ENCODE data around the gene SCAMP4. TPM values are rescaled to one million over a fixed set of nuclear protein-coding genes. Genes with fewer than 3 reads are reported as not detected.

The SCAMP4 gene
- total and polyA plus RNA-seq, 5 donors from 2014 or later = 8.2 to 20.8 (median 11.4) TPM

DNA sequence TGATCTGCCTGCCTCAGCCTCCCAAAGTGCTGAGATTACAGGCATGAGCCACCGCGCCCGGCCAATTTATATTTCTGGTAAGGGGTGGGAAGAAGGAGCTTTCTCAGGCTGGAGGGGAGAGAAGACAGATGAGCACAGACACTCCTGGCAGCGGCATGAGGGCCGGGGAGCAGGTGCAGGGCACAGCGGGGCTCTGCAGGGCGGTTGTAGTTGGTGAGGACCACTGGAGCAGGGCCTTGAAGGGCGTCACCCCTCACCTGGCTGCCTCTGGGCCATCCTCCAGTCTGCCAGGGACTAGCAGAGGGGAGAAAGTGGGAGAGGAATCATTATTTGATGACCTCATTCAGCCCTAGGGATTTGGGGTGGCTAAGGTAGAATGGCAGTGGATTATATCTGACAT, 27.2 kb downstream of the SCAMP4 start:
- ATAC-seq (ENCODE audit: low read depth in 2 of 2) (no peak), DNase-seq (no peak)
- H3K4me1 ChIP-seq (ENCODE audit: control insufficient read depth, insufficient read depth, low read length, poor library complexity, severe bottlenecking) = peaks cover 16% of the 10 kb centered on the region
- peaks cover 5% of the 10 kb centered on the region for H3K27me3 Mint-ChIP-seq
- no peak overlapping the region for H3K27ac ChIP-seq (ENCODE audit: insufficient read depth, low read length, poor library complexity, severe bottlenecking)
- H3K9me3 Mint-ChIP-seq = peaks cover 0 to 4% (median 1%) of the 10 kb centered on the region in 7 donors
- H3K27me3 ChIP-seq (ENCODE audit: control insufficient read depth, insufficient read depth, low read length) = no peaks in the 10 kb centered on the region
- H3K27ac Mint-ChIP-seq = peak overlapping the region in 1 of 3 donors; percentile 46
- no peak overlapping the region for H3K4me3 ChIP-seq (ENCODE audit: low read depth, low read length)
- no peaks in the 10 kb centered on the region for H3K36me3 ChIP-seq (ENCODE audit: control insufficient read depth, insufficient read depth, low read length)
- peaks cover 0 to 4% of the 10 kb centered on the region in 2 experiments for H3K9me3 ChIP-seq (ENCODE audit: control insufficient read depth in 2 of 2, low read length in 2 of 2)
- peaks cover 7 to 28% (median 15%) of the 10 kb centered on the region in 4 donors for H3K4me1 Mint-ChIP-seq
- H3K4me3 Mint-ChIP-seq = peak overlapping the region in 1 of 4 donors; percentile 80
- H3K36me3 Mint-ChIP-seq = no peaks in the 10 kb centered on the region

GRCh38 chr19:1933244-1933643, 28.0 kb downstream of the SCAMP4 start:
- H3K4me1 Mint-ChIP-seq = peaks cover 0 to 20% (median 8%) of the 10 kb centered on the region in 4 donors
- no peaks in the 10 kb centered on the region for H3K36me3 Mint-ChIP-seq
- no peak overlapping the region for H3K27ac ChIP-seq (ENCODE audit: insufficient read depth, low read length, poor library complexity, severe bottlenecking)
- no peak overlapping the region for H3K27ac Mint-ChIP-seq
- no peaks in the 10 kb centered on the region for H3K36me3 ChIP-seq (ENCODE audit: control insufficient read depth, insufficient read depth, low read length)
- peaks cover 5% of the 10 kb centered on the region for H3K27me3 Mint-ChIP-seq
- DNase-seq (no peak), ATAC-seq (ENCODE audit: low read depth in 2 of 2) (no peak)
- peaks cover 0 to 4% (median 1%) of the 10 kb centered on the region in 7 donors for H3K9me3 Mint-ChIP-seq
- H3K4me1 ChIP-seq (ENCODE audit: control insufficient read depth, insufficient read depth, low read length, poor library complexity, severe bottlenecking) = peaks cover 12% of the 10 kb centered on the region
- H3K4me3 ChIP-seq (ENCODE audit: low read depth, low read length) = no peak overlapping the region
- no peaks in the 10 kb centered on the region for H3K27me3 ChIP-seq (ENCODE audit: control insufficient read depth, insufficient read depth, low read length)
- H3K9me3 ChIP-seq (ENCODE audit: control insufficient read depth in 2 of 2, low read length in 2 of 2) = peaks cover 0 to 4% of the 10 kb centered on the region in 2 experiments
- H3K4me3 Mint-ChIP-seq = no peak overlapping the region

GRCh38 chr19:1933942-1934341, 28.7 kb downstream of the SCAMP4 start:
- Histone ChIP-seq H3K4me3 (ENCODE audit: low read depth, low read length) (no peak overlapping the region), H3K9me3 (ENCODE audit: control insufficient read depth in 2 of 2, low read length in 2 of 2) (peaks cover 0 to 4% of the 10 kb centered on the region in 2 experiments), H3K27me3 (ENCODE audit: control insufficient read depth, insufficient read depth, low read length) (no peaks in the 10 kb centered on the region), H3K27ac (ENCODE audit: insufficient read depth, low read length, poor library complexity, severe bottlenecking) (no peak overlapping the region), H3K36me3 (ENCODE audit: control insufficient read depth, insufficient read depth, low read length) (no peaks in the 10 kb centered on the region), H3K4me1 (ENCODE audit: control insufficient read depth, insufficient read depth, low read length, poor library complexity, severe bottlenecking) (peaks cover 12% of the 10 kb centered on the region)
- DNase-seq (no peak), ATAC-seq (ENCODE audit: low read depth in 2 of 2) (no peak)
- Mint-ChIP-seq H3K36me3 (no peaks in the 10 kb centered on the region), H3K9me3 (peaks cover 0 to 4% (median 1%) of the 10 kb centered on the region in 7 donors), H3K27ac (peak overlapping the region in 2 of 3 donors; percentile 31 to 35), H3K27me3 (peaks cover 5% of the 10 kb centered on the region), H3K4me3 (peak overlapping the region in 1 of 4 donors; percentile 44), H3K4me1 (peaks cover 0 to 16% (median 8%) of the 10 kb centered on the region in 4 donors)

- ATAC-seq (ENCODE audit: low read depth in 2 of 2) (peak; percentile 23), DNase-seq (peak in 1 of 3 donors; percentile 60)
- H3K27me3 Mint-ChIP-seq = peaks cover 12% of the 10 kb centered on the region
- Histone ChIP-seq H3K27ac (ENCODE audit: insufficient read depth, low read length, poor library complexity, severe bottlenecking) (no peak overlapping the region), H3K27me3 (ENCODE audit: control insufficient read depth, insufficient read depth, low read length) (no peaks in the 10 kb centered on the region), H3K9me3 (ENCODE audit: control insufficient read depth in 2 of 2, low read length in 2 of 2) (peaks cover 0 to 4% of the 10 kb centered on the region in 2 experiments), H3K36me3 (ENCODE audit: control insufficient read depth, insufficient read depth, low read length) (no peaks in the 10 kb centered on the region), H3K4me3 (ENCODE audit: low read depth, low read length) (no peak overlapping the region), H3K4me1 (ENCODE audit: control insufficient read depth, insufficient read depth, low read length, poor library complexity, severe bottlenecking) (peaks cover 7% of the 10 kb centered on the region)
- peak overlapping the region in 2 of 3 donors; percentile 23 to 56 for H3K27ac Mint-ChIP-seq
- peaks cover 0 to 4% (median 1%) of the 10 kb centered on the region in 7 donors for H3K9me3 Mint-ChIP-seq
- H3K36me3 Mint-ChIP-seq = no peaks in the 10 kb centered on the region
- H3K4me3 Mint-ChIP-seq = peak overlapping the region in 1 of 4 donors; percentile 54
- peaks cover 6 to 16% (median 12%) of the 10 kb centered on the region in 4 donors for H3K4me1 Mint-ChIP-seq
These were observed 30.4 kb downstream of the SCAMP4 start for GRCh38 chr19:1935484-1936208.

GRCh38 chr19:1936430-1936829, 31.2 kb downstream of the SCAMP4 start:
- H3K36me3 Mint-ChIP-seq = no peaks in the 10 kb centered on the region
- no peak overlapping the region for H3K27ac ChIP-seq (ENCODE audit: insufficient read depth, low read length, poor library complexity, severe bottlenecking)
- no peaks in the 10 kb centered on the region for H3K27me3 ChIP-seq (ENCODE audit: control insufficient read depth, insufficient read depth, low read length)
- H3K27me3 Mint-ChIP-seq = peaks cover 12% of the 10 kb centered on the region
- H3K4me1 ChIP-seq (ENCODE audit: control insufficient read depth, insufficient read depth, low read length, poor library complexity, severe bottlenecking) = peaks cover 7% of the 10 kb centered on the region
- DNase-seq (no peak), ATAC-seq (ENCODE audit: low read depth in 2 of 2) (no peak)
- H3K4me3 ChIP-seq (ENCODE audit: low read depth, low read length) = no peak overlapping the region
- H3K9me3 Mint-ChIP-seq = peaks cover 0 to 4% (median 1%) of the 10 kb centered on the region in 7 donors
- peaks cover 6 to 16% (median 12%) of the 10 kb centered on the region in 4 donors for H3K4me1 Mint-ChIP-seq
- H3K36me3 ChIP-seq (ENCODE audit: control insufficient read depth, insufficient read depth, low read length) = no peaks in the 10 kb centered on the region
- H3K4me3 Mint-ChIP-seq = peak overlapping the region in 2 of 4 donors; percentile 63 to 73
- peak overlapping the region; percentile 34 to 96 (median 84) for H3K27ac Mint-ChIP-seq
- peaks cover 0 to 3% of the 10 kb centered on the region in 2 experiments for H3K9me3 ChIP-seq (ENCODE audit: control insufficient read depth in 2 of 2, low read length in 2 of 2)

DNA sequence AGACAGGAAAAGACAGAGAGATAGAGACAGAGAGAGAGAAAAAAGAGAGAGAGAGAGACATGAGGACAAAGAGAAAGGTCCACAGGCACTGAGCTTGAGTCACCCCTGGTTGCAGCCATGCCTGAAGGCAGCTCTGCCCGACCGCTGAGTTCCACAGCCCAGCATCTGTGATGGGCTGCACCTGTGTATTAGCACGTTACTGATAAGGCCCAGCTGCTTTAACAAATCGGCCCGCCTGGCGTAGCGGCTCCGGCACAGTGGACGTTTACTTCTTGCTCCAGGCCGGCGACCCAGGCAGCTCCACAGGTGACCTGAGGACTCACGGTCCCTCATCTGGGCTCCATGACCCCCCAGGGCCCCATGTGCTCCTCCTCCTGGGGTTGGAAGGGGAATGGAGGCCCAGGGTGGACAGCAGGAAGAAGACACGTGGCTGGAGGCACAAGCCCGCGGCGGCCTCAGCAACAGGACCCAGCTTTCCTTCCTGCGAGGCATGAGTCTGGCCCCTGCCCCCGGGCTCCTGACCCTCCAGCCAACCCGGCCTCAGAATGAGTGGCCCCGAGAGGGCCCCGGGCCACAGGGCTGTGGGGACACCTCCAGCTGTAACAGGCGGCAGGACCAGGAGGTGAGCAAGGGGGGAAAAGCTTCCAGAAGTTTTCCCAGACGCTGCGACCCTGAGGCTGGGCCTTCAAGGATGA, 31.9 kb downstream of the SCAMP4 start:
- no peak overlapping the region for H3K27ac ChIP-seq (ENCODE audit: insufficient read depth, low read length, poor library complexity, severe bottlenecking)
- H3K27me3 Mint-ChIP-seq = peaks cover 12% of the 10 kb centered on the region
- H3K4me3 ChIP-seq (ENCODE audit: low read depth, low read length) = no peak overlapping the region
- peak overlapping the region; percentile 34 to 96 (median 84) for H3K27ac Mint-ChIP-seq
- no peak for ATAC-seq (ENCODE audit: low read depth in 2 of 2)
- no peaks in the 10 kb centered on the region for H3K36me3 Mint-ChIP-seq
- DNase-seq = no peak
- peaks cover 0 to 4% (median 1%) of the 10 kb centered on the region in 7 donors for H3K9me3 Mint-ChIP-seq
- H3K36me3 ChIP-seq (ENCODE audit: control insufficient read depth, insufficient read depth, low read length) = no peaks in the 10 kb centered on the region
- peaks cover 6 to 16% (median 12%) of the 10 kb centered on the region in 4 donors for H3K4me1 Mint-ChIP-seq
- H3K4me3 Mint-ChIP-seq = peak overlapping the region in 3 of 4 donors; percentile 63 to 73 (median 66)
- H3K27me3 ChIP-seq (ENCODE audit: control insufficient read depth, insufficient read depth, low read length) = no peaks in the 10 kb centered on the region
- no peaks in the 10 kb centered on the region for H3K9me3 ChIP-seq (ENCODE audit: control insufficient read depth in 2 of 2, low read length in 2 of 2)
- H3K4me1 ChIP-seq (ENCODE audit: control insufficient read depth, insufficient read depth, low read length, poor library complexity, severe bottlenecking) = peaks cover 7% of the 10 kb centered on the region

DNA sequence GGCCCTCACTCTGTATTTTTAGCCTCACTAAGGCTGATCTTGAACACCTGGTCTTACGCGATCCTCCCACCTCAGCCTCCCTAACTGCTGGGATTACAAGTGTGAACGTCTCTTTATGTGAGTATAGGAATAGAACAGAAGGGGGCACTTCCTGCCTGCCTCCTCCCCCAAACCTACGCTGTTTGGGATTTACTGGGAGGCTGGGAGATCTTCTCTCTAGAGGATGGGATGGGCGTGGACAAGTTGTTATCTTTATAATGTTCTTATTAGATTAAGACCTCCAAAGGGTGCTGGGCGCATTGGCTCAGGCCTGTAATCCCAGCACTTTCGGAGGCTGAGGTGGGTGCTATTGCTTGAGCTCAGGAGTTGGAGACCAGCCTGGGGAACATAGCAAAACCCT, 32.9 kb downstream of the SCAMP4 start:
- DNase-seq (no peak), ATAC-seq (ENCODE audit: low read depth in 2 of 2) (no peak)
- Mint-ChIP-seq H3K27ac (peak overlapping the region; percentile 35 to 82 (median 48)), H3K4me1 (peaks cover 6 to 21% (median 16%) of the 10 kb centered on the region in 4 donors), H3K9me3 (peaks cover 0 to 4% (median 1%) of the 10 kb centered on the region in 7 donors), H3K36me3 (no peaks in the 10 kb centered on the region), H3K4me3 (peak overlapping the region in 2 of 4 donors; percentile 23 to 73), H3K27me3 (peaks cover 12% of the 10 kb centered on the region)
- no peaks in the 10 kb centered on the region for H3K9me3 ChIP-seq (ENCODE audit: control insufficient read depth in 2 of 2, low read length in 2 of 2)
- H3K4me1 ChIP-seq (ENCODE audit: control insufficient read depth, insufficient read depth, low read length, poor library complexity, severe bottlenecking) = peaks cover 16% of the 10 kb centered on the region
- H3K27ac ChIP-seq (ENCODE audit: insufficient read depth, low read length, poor library complexity, severe bottlenecking) = no peak overlapping the region
- no peaks in the 10 kb centered on the region for H3K27me3 ChIP-seq (ENCODE audit: control insufficient read depth, insufficient read depth, low read length)
- H3K36me3 ChIP-seq (ENCODE audit: control insufficient read depth, insufficient read depth, low read length) = no peaks in the 10 kb centered on the region
- no peak overlapping the region for H3K4me3 ChIP-seq (ENCODE audit: low read depth, low read length)
